Uterus (tissue), 4 donors: ENCODE results near the gene CDH4. TPM values are rescaled to one million over a fixed set of nuclear protein-coding genes. Genes with fewer than 3 reads are reported as not detected.

ENCODE experiments used
- DNase-seq, 2 donors: peaks; one replicate each; pipeline ENCODE4 v3.0.0-alpha.2; 2019 to 2020
- H3K27ac ChIP-seq, 2 donors: fragments of 200-600 bp; sonication (generic); 1 replicate in 1 of 2; 2 replicates in 1 of 2; pipeline ENCODE4 v1.5.1; 2016 to 2018
- H3K27me3 ChIP-seq, 2 donors: fragments of 200-600 bp; sonication (generic); one replicate each; pipeline ENCODE4 v1.5.1; 2018 to 2019; ENCODE audit warnings: control low read depth in 1 of 2
- H3K36me3 ChIP-seq, 2 donors: fragments of 200-600 bp; sonication (generic); one replicate each; pipeline ENCODE4 v1.5.1; 2019; ENCODE audit warnings: control low read depth in 1 of 2
- H3K4me1 ChIP-seq, 2 donors: fragments of 200-600 bp; sonication (generic); one replicate each; pipeline ENCODE4 v1.5.1; 2018 to 2019; ENCODE audit warnings: control low read depth in 1 of 2
- H3K4me3 ChIP-seq, 2 donors: fragments of 200-600 bp; sonication (generic); 1 replicate in 1 of 2; 2 replicates in 1 of 2; pipeline ENCODE4 v1.5.1; 2018 to 2019; ENCODE audit warnings: mild to moderate bottlenecking in 1 of 2
- H3K9me3 ChIP-seq, 2 donors: fragments of 200-600 bp; sonication (generic); one replicate each; pipeline ENCODE4 v1.5.1; 2019; ENCODE audit warnings: control low read depth in 1 of 2
- CTCF ChIP-seq, 4 experiments: fragments of 200-600 bp in 2 of 4; fragments of 450-650 bp in 2 of 4; sonication (generic) in 2 of 4; IDR thresholded peaks; one replicate each; pipeline ENCODE4 v1.5.1; 2016 to 2019; ENCODE audit warnings: antibody characterized with exemption in 4 of 4, mild to moderate bottlenecking in 2 of 4, moderate library complexity in 1 of 4
- POLR2A ChIP-seq, 2 donors: fragments of 450-650 bp; IDR thresholded peaks; one replicate each; pipeline ENCODE4 v1.6.1; 2016; ENCODE audit warnings: antibody characterized with exemption in 2 of 2, mild to moderate bottlenecking in 1 of 2, moderate library complexity in 1 of 2
- intact Hi-C: fragments of 100-400 bp; cut with DNase I; formaldehyde crosslinking; loops from one replicate; pipeline ENCODE4 v1.15.1; 2023; ENCODE audit warnings: low total_unique reads
- total RNA-seq, 4 donors: library from RNA; depleted of rRNA in 3 of 4; stranded (reverse); fragments of >200 nt in 3 of 4; gene quantifications; one replicate each; pipeline versions ENCODE4 v1.1.0 to v1.2.4, GENCODE V29; 2014 to 2023
- donor health status: DM: yes; HTN: yes; CAD: no.

The CDH4 gene
- total RNA-seq, 4 donors from 2014 or later = under 0.01 to 0.55 TPM; not detected in 2

- no peak overlapping the region for H3K4me3 ChIP-seq
These were observed 393.7 kb downstream of the CDH4 start for GRCh38 chr20:61645732-61646131.

GRCh38 chr20:61646453-61646852 is 394.4 kb downstream of the CDH4 start:
- H3K36me3 ChIP-seq = no peaks in the 10 kb centered on the region
- no peaks in the 10 kb centered on the region for H3K27me3 ChIP-seq
- DNase-seq = no peak
- intact Hi-C loops = no loop called here
- H3K27ac ChIP-seq = no peak overlapping the region
- no peaks in the 10 kb centered on the region for H3K4me1 ChIP-seq
- TF ChIP-seq POLR2A (IDR thresholded peaks at IDR 0.05) = no peak
- no peak overlapping the region for H3K4me3 ChIP-seq
- H3K9me3 ChIP-seq = no peaks in the 10 kb centered on the region

More at GRCh38 chr20:61645732-61646131, 393.7 kb downstream of the CDH4 start:
- Histone ChIP-seq H3K27ac (no peak overlapping the region), H3K9me3 (no peaks in the 10 kb centered on the region), H3K4me1 (no peaks in the 10 kb centered on the region), H3K27me3 (no peaks in the 10 kb centered on the region), H3K36me3 (no peaks in the 10 kb centered on the region)
- TF ChIP-seq POLR2A (IDR thresholded peaks at IDR 0.05) (no peak), CTCF (IDR thresholded peaks at IDR 0.05) (no peak)
- no peak for DNase-seq
- intact Hi-C loops = no loop called here

GRCh38 chr20:61646986-61647385 is 394.9 kb downstream of the CDH4 start:
- no peaks in the 10 kb centered on the region for H3K27me3 ChIP-seq
- no peak for DNase-seq
- no peaks in the 10 kb centered on the region for H3K4me1 ChIP-seq
- no peak overlapping the region for H3K27ac ChIP-seq
- no peaks in the 10 kb centered on the region for H3K36me3 ChIP-seq
- no peak for TF ChIP-seq CTCF (IDR thresholded peaks at IDR 0.05)
- H3K9me3 ChIP-seq = no peaks in the 10 kb centered on the region
- intact Hi-C loops = no loop called here
- H3K4me3 ChIP-seq = no peak overlapping the region

- no peaks in the 10 kb centered on the region for H3K9me3 ChIP-seq
- no peak for DNase-seq
- no peaks in the 10 kb centered on the region for H3K4me1 ChIP-seq
- intact Hi-C loops = no loop called here
- H3K27me3 ChIP-seq = no peaks in the 10 kb centered on the region
- H3K27ac ChIP-seq = no peak overlapping the region
- H3K36me3 ChIP-seq = no peaks in the 10 kb centered on the region
- H3K4me3 ChIP-seq = no peak overlapping the region
- TF ChIP-seq CTCF (IDR thresholded peaks at IDR 0.05) (no peak), POLR2A (IDR thresholded peaks at IDR 0.05) (no peak)
These were observed 395.6 kb downstream of the CDH4 start for GRCh38 chr20:61647702-61648101.

GRCh38 chr20:61649105-61649859 is 397.2 kb downstream of the CDH4 start:
- Histone ChIP-seq H3K9me3 (no peaks in the 10 kb centered on the region), H3K36me3 (no peaks in the 10 kb centered on the region), H3K4me1 (no peaks in the 10 kb centered on the region), H3K4me3 (no peak overlapping the region), H3K27ac (no peak overlapping the region), H3K27me3 (no peaks in the 10 kb centered on the region)
- no peak for DNase-seq
- intact Hi-C loops = no loop called here
- TF ChIP-seq POLR2A (IDR thresholded peaks at IDR 0.05) (no peak), CTCF (IDR thresholded peaks at IDR 0.05) (no peak)

- no peak for DNase-seq
- Histone ChIP-seq H3K4me1 (no peaks in the 10 kb centered on the region), H3K36me3 (no peaks in the 10 kb centered on the region), H3K4me3 (no peak overlapping the region), H3K27me3 (no peaks in the 10 kb centered on the region), H3K27ac (no peak overlapping the region), H3K9me3 (no peaks in the 10 kb centered on the region)
- intact Hi-C loops = no loop called here
- TF ChIP-seq CTCF (IDR thresholded peaks at IDR 0.05) = no peak
These were observed 397.8 kb downstream of the CDH4 start for GRCh38 chr20:61649860-61650162.
